ENCODE data around the gene RPS18. TPM values are rescaled to one million over a fixed set of nuclear protein-coding genes. Genes with fewer than 3 reads are reported as not detected.

The RPS18 gene
- total and polyA plus RNA-seq, 2 of the 13 experiments (the other 11 are each of a cell fraction or from before 2014, with no cell fraction given) = 3,896 to 5,806 TPM

DNA sequence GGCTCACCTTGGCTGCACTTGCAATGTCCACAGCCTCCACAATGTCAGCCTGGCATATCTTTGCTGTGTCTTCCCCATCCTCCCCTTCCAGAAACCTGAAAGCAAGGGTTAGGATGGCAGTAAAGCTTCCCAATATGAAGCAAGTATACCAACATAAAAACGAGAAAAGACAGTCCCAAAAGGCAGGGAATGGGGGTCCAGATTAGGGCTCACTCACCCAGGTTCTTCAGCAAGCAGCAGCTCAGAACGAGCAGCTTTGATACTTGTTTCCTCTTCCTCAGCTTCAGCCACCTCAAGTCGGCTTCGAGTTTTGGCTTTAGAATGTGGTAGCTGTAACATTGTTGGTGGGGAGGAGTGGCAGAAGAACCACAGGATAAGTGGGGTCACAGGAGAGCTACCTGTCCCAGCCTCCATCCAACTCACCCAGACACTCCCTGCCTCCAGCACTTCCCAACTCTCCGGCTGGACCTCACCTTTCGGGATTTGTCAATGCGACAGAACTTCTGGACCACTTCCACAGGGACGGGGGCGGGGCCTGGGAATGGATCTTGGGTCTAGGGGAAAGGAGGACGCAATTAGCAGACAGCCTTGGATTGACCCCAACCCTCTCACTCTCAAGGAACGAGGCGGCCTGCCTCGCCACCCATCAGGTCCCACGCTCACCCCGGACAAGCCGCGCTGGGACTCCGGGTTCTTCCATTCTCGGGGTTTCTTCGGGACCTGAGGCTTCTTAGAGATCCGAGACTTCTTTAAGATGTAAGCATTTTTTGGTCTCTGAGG, 16.5 kb downstream of the RPS18 start (continued):
- no peak for TF ChIP-seq CBX5 (CRISPR knock-in tag; IDR thresholded peaks at IDR 0.05; ENCODE audit: borderline replicate concordance)
- no peak; the same call in 1 of the 2 replicates for TF ChIP-seq SP2 (CRISPR knock-in tag; IDR thresholded peaks at IDR 0.05)
- TF ChIP-seq, protein P1, sequence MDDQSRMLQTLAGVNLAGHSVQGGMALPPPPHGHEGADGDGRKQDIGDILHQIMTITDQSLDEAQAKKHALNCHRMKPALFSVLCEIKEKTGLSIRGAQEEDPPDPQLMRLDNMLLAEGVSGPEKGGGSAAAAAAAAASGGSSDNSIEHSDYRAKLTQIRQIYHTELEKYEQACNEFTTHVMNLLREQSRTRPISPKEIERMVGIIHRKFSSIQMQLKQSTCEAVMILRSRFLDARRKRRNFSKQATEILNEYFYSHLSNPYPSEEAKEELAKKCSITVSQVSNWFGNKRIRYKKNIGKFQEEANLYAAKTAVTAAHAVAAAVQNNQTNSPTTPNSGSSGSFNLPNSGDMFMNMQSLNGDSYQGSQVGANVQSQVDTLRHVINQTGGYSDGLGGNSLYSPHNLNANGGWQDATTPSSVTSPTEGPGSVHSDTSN (CRISPR knock-in tag; IDR thresholded peaks at IDR 0.05; ENCODE audit: borderline replicate concordance) = no peak
- no peak for TF ChIP-seq RBM22 (optimal IDR thresholded peaks at IDR 0.05; ENCODE audit: low read length)
- TF ChIP-seq GATAD2A (CRISPR knock-in tag; IDR thresholded peaks at IDR 0.05) = no peak
- no peak for TF ChIP-seq ZNF713 (CRISPR knock-in tag; IDR thresholded peaks at IDR 0.05)
- 0 out of 2 replicates have a peak, but pooled peaks have one; percentile 32 for TF ChIP-seq ZNF75D (CRISPR knock-in tag; IDR thresholded peaks at IDR 0.05; ENCODE audit: borderline replicate concordance)
- TF ChIP-seq, protein P2, sequence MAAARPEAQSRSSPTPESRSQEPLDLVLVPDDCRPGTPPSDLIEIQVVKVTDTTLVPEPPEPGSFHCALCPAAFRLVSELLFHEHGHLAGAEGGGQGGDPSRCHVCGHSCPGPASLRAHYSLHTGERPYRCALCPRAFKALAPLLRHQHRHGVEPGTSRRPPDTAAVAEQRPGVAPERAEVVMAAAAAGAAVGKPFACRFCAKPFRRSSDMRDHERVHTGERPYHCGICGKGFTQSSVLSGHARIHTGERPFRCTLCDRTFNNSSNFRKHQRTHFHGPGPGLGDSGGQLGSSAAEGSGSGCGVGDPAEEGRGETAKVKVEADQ (CRISPR knock-in tag; IDR thresholded peaks at IDR 0.05; ENCODE audit: borderline replicate concordance) = no peak; the same call in 1 of the 2 replicates
- no peak for TF ChIP-seq ELF3 (CRISPR knock-in tag; IDR thresholded peaks at IDR 0.05)
- peak; percentile 73; the same call in 1 of the 2 replicates for TF ChIP-seq GLI4 (CRISPR knock-in tag; IDR thresholded peaks at IDR 0.05; ENCODE audit: borderline replicate concordance)
- TF ChIP-seq HNRNPL (IDR thresholded peaks at IDR 0.05; ENCODE audit: low read depth, low read length) = no peak
- TF ChIP-seq NRL (CRISPR knock-in tag; IDR thresholded peaks at IDR 0.05; ENCODE audit: borderline replicate concordance) = peak; percentile 17; the same call in 1 of the 2 replicates
- peak; percentile 32; the same call in 1 of the 2 replicates for TF ChIP-seq KDM5B (CRISPR knock-in tag; IDR thresholded peaks at IDR 0.05; ENCODE audit: borderline replicate concordance)
- no peak for TF ChIP-seq PRMT3 (CRISPR knock-in tag; IDR thresholded peaks at IDR 0.05; ENCODE audit: borderline replicate concordance, low read depth)
- no peak for TF ChIP-seq ZFYVE20 (CRISPR knock-in tag; IDR thresholded peaks at IDR 0.05; ENCODE audit: borderline replicate concordance, low read depth)
- no peak for TF ChIP-seq JUND (CRISPR knock-in tag; IDR thresholded peaks at IDR 0.05)
- TF ChIP-seq ARNTL (CRISPR knock-in tag; IDR thresholded peaks at IDR 0.05) = no peak
- TF ChIP-seq RBFOX2 (IDR thresholded peaks at IDR 0.05; ENCODE audit: low read depth, low read length) = 0 out of 2 replicates have a peak, but pooled peaks have one; percentile 33
- 0 out of 2 replicates have a peak, but pooled peaks have one; percentile 18 for TF ChIP-seq ZSCAN31 (CRISPR knock-in tag; IDR thresholded peaks at IDR 0.05; ENCODE audit: low read depth)
- TF ChIP-seq NAIF1 (CRISPR knock-in tag; IDR thresholded peaks at IDR 0.05; ENCODE audit: borderline replicate concordance) = no peak
- TF ChIP-seq, protein P3, sequence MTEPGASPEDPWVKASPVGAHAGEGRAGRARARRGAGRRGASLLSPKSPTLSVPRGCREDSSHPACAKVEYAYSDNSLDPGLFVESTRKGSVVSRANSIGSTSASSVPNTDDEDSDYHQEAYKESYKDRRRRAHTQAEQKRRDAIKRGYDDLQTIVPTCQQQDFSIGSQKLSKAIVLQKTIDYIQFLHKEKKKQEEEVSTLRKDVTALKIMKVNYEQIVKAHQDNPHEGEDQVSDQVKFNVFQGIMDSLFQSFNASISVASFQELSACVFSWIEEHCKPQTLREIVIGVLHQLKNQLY (CRISPR knock-in tag; IDR thresholded peaks at IDR 0.05) = no peak
- no peak for TF ChIP-seq NBN (conservative IDR thresholded peaks at IDR 0.05)
- TF ChIP-seq CHCHD3 (CRISPR knock-in tag; IDR thresholded peaks at IDR 0.05) = peak; percentile 59; the same call in 1 of the 2 replicates
- no peak for TF ChIP-seq ZNF644 (CRISPR knock-in tag; IDR thresholded peaks at IDR 0.05; ENCODE audit: low read depth)
- TF ChIP-seq, protein P4, sequence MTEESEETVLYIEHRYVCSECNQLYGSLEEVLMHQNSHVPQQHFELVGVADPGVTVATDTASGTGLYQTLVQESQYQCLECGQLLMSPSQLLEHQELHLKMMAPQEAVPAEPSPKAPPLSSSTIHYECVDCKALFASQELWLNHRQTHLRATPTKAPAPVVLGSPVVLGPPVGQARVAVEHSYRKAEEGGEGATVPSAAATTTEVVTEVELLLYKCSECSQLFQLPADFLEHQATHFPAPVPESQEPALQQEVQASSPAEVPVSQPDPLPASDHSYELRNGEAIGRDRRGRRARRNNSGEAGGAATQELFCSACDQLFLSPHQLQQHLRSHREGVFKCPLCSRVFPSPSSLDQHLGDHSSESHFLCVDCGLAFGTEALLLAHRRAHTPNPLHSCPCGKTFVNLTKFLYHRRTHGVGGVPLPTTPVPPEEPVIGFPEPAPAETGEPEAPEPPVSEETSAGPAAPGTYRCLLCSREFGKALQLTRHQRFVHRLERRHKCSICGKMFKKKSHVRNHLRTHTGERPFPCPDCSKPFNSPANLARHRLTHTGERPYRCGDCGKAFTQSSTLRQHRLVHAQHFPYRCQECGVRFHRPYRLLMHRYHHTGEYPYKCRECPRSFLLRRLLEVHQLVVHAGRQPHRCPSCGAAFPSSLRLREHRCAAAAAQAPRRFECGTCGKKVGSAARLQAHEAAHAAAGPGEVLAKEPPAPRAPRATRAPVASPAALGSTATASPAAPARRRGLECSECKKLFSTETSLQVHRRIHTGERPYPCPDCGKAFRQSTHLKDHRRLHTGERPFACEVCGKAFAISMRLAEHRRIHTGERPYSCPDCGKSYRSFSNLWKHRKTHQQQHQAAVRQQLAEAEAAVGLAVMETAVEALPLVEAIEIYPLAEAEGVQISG (CRISPR knock-in tag; IDR thresholded peaks at IDR 0.05) = no peak
- TF ChIP-seq ZNF616 (CRISPR knock-in tag; IDR thresholded peaks at IDR 0.05; ENCODE audit: low read depth) = no peak

Measured in HepG2 (cell line).